KOPT-K1 (cell line): ENCODE data around the gene BSG.
"Not testable (repeated sequence)": the region's sequence is repeated elsewhere in the genome, so short reads cannot be mapped to it uniquely, and the experiment has no call there.

Experiments
- H3K27ac ChIP-seq: fragments of 200-600 bp; sonication (generic); 2 replicates; pipeline ENCODE4 v1.5.1; 2016; ENCODE audit warnings: antibody characterized with exemption, mild to moderate bottlenecking, low read depth, low read length; ENCODE audit not compliant: poor library complexity, severe bottlenecking
- H3K36me3 ChIP-seq: fragments of 200-600 bp; sonication (generic); 2 replicates; pipeline ENCODE4 v1.5.1; 2017; ENCODE audit warnings: antibody characterized with exemption, mild to moderate bottlenecking, low read length, moderate library complexity; ENCODE audit not compliant: insufficient read depth
- H3K9me3 ChIP-seq: fragments of 200-600 bp; sonication (generic); 2 replicates; pipeline ENCODE4 v1.5.1; 2017; ENCODE audit warnings: antibody characterized with exemption, low read length, mild to moderate bottlenecking; ENCODE audit not compliant: insufficient read depth, poor library complexity, severe bottlenecking

The BSG gene

GRCh38 chr19:621819-622218 is 49.4 kb downstream of the BSG start:
- no peaks in the 10 kb centered on the region for H3K9me3 ChIP-seq
- no peak overlapping the region for H3K27ac ChIP-seq
- H3K36me3 ChIP-seq, result peaks cover 78% of the 10 kb centered on the region

- H3K9me3 ChIP-seq, result no peaks in the 10 kb centered on the region
- peaks cover 87% of the 10 kb centered on the region for H3K36me3 ChIP-seq
- no peak overlapping the region for H3K27ac ChIP-seq
Measured at GRCh38 chr19:622666-623065, 50.3 kb downstream of the BSG start.

- Histone ChIP-seq H3K9me3 (no peaks in the 10 kb centered on the region), H3K27ac (no peak overlapping the region), H3K36me3 (peaks cover 88% of the 10 kb centered on the region)
Measured at GRCh38 chr19:623175-623916, 51.0 kb downstream of the BSG start.

- H3K9me3 ChIP-seq, result no peaks in the 10 kb centered on the region
- peaks cover 88% of the 10 kb centered on the region for H3K36me3 ChIP-seq
- no peak overlapping the region for H3K27ac ChIP-seq
Measured at GRCh38 chr19:623974-624373, 51.6 kb downstream of the BSG start.

GRCh38 chr19:624433-625109 is 52.2 kb downstream of the BSG start:
- H3K36me3 ChIP-seq, result peaks cover 87% of the 10 kb centered on the region
- no peak overlapping the region for H3K27ac ChIP-seq
- no peaks in the 10 kb centered on the region for H3K9me3 ChIP-seq

GRCh38 chr19:625257-625656 is 52.9 kb downstream of the BSG start:
- Histone ChIP-seq H3K36me3 (peaks cover 86% of the 10 kb centered on the region), H3K27ac (no peak overlapping the region), H3K9me3 (no peaks in the 10 kb centered on the region)

- not testable (repeated sequence) for H3K27ac ChIP-seq, H3K9me3 ChIP-seq
- peaks cover 87% of the 10 kb centered on the region for H3K36me3 ChIP-seq
Measured at GRCh38 chr19:626566-626965, 54.2 kb downstream of the BSG start.

GRCh38 chr19:628168-628567 is 55.8 kb downstream of the BSG start:
- Histone ChIP-seq H3K9me3 (no peaks in the 10 kb centered on the region), H3K36me3 (peaks cover 71% of the 10 kb centered on the region), H3K27ac (no peak overlapping the region)

GRCh38 chr19:629515-629914 is 57.1 kb downstream of the BSG start:
- not testable (repeated sequence) for H3K27ac ChIP-seq, H3K9me3 ChIP-seq
- peaks cover 58% of the 10 kb centered on the region for H3K36me3 ChIP-seq

- H3K36me3 ChIP-seq, result peaks cover 52% of the 10 kb centered on the region
- no peak overlapping the region for H3K27ac ChIP-seq
- no peaks in the 10 kb centered on the region for H3K9me3 ChIP-seq
Measured at GRCh38 chr19:629961-630714, 57.7 kb downstream of the BSG start.

GRCh38 chr19:632579-633067 is 60.2 kb downstream of the BSG start:
- Histone ChIP-seq H3K36me3 (peaks cover 36% of the 10 kb centered on the region), H3K27ac (peak overlapping the region; percentile 61), H3K9me3 (no peaks in the 10 kb centered on the region)
